Trophoblast cell (in vitro differentiated cells and primary cell): Measurements from ENCODE around the gene OXTR.

Source experiments
- DNase-seq, 2 donors: peaks; one replicate each; pipeline ENCODE4 v3.0.0-alpha.2; 2016
- H2AFZ ChIP-seq: 2 replicates; pipeline ENCODE4 v1.6.1; 2013; ENCODE audit warnings: low read length, moderate library complexity, mild to moderate bottlenecking; ENCODE audit not compliant: insufficient read depth, poor library complexity
- H2AK5ac ChIP-seq: 2 replicates; pipeline ENCODE4 v1.6.1; 2013; ENCODE audit warnings: mild to moderate bottlenecking, low read length
- H2BK120ac ChIP-seq: 2 replicates; pipeline ENCODE4 v1.6.1; 2013; ENCODE audit warnings: low read length, mild to moderate bottlenecking, moderate library complexity; ENCODE audit not compliant: insufficient read depth, poor library complexity
- H2BK12ac ChIP-seq: 2 replicates; pipeline ENCODE4 v1.6.1; 2013; ENCODE audit warnings: mild to moderate bottlenecking, low read length, moderate library complexity
- H2BK5ac ChIP-seq: 2 replicates; pipeline ENCODE4 v1.6.1; 2013; ENCODE audit warnings: low read length, low read depth, moderate library complexity, mild to moderate bottlenecking; ENCODE audit not compliant: poor library complexity
- H3K14ac ChIP-seq: 2 replicates; pipeline ENCODE4 v1.6.1; 2013; ENCODE audit warnings: mild to moderate bottlenecking, low read length
- H3K18ac ChIP-seq: 2 replicates; pipeline ENCODE4 v1.6.1; 2013; ENCODE audit warnings: mild to moderate bottlenecking, low read length
- H3K23ac ChIP-seq: 2 replicates; pipeline ENCODE4 v1.6.1; 2013; ENCODE audit warnings: low read length
- H3K27ac ChIP-seq: 2 replicates; pipeline ENCODE4 v1.5.1; 2013; ENCODE audit warnings: low read depth, mild to moderate bottlenecking, inconsistent platforms, low read length, moderate library complexity
- H3K27me3 ChIP-seq: 2 replicates; pipeline ENCODE4 v1.6.1; 2013; ENCODE audit warnings: inconsistent platforms, mild to moderate bottlenecking, low read length, moderate library complexity; ENCODE audit not compliant: insufficient read depth
- H3K36me3 ChIP-seq, 2 experiments: 1 replicate in 1 of 2; 2 replicates in 1 of 2; pipeline ENCODE4 v1.6.1; 2013; ENCODE audit warnings: low read length in 2 of 2, mild to moderate bottlenecking in 2 of 2, moderate library complexity in 1 of 2; ENCODE audit not compliant: insufficient read depth in 2 of 2, control insufficient read depth in 1 of 2
- H3K4ac ChIP-seq: 2 replicates; pipeline ENCODE4 v1.6.1; 2013; ENCODE audit warnings: low read depth, mild to moderate bottlenecking, low read length, moderate library complexity
- H3K4me1 ChIP-seq, 2 experiments: 1 replicate in 1 of 2; 2 replicates in 1 of 2; pipeline ENCODE4 v1.6.1; 2013; ENCODE audit warnings: low read length in 2 of 2, mild to moderate bottlenecking in 2 of 2, moderate library complexity in 1 of 2; ENCODE audit not compliant: insufficient read depth in 2 of 2, control insufficient read depth in 1 of 2
- H3K4me2 ChIP-seq: 2 replicates; pipeline ENCODE4 v1.6.1; 2013; ENCODE audit warnings: inconsistent platforms, mild to moderate bottlenecking, low read length, moderate library complexity
- H3K4me3 ChIP-seq: 2 replicates; pipeline ENCODE4 v1.5.1; 2013; ENCODE audit warnings: mild to moderate bottlenecking, low read depth, low read length, inconsistent platforms
- H3K79me1 ChIP-seq: one replicate; pipeline ENCODE4 v1.6.1; 2013; ENCODE audit warnings: low read length
- H3K79me2 ChIP-seq: 2 replicates; pipeline ENCODE4 v1.6.1; 2013; ENCODE audit warnings: low read length, mild to moderate bottlenecking; ENCODE audit not compliant: control insufficient read depth, insufficient read depth, poor library complexity
- H3K9ac ChIP-seq: 2 replicates; pipeline ENCODE4 v1.6.1; 2013; ENCODE audit warnings: mild to moderate bottlenecking, low read length
- H3K9me3 ChIP-seq: 2 replicates; pipeline ENCODE4 v1.6.1; 2013; ENCODE audit warnings: low read depth, mild to moderate bottlenecking, control low read depth, inconsistent platforms, low read length; ENCODE audit not compliant: insufficient read depth
- H4K12ac ChIP-seq: 2 replicates; pipeline ENCODE4 v1.6.1; 2013; ENCODE audit warnings: low read depth, mild to moderate bottlenecking, low read length, moderate library complexity
- H4K8ac ChIP-seq: 2 replicates; pipeline ENCODE4 v1.6.1; 2013; ENCODE audit warnings: low read depth, mild to moderate bottlenecking, low read length, moderate library complexity
- H4K91ac ChIP-seq: one replicate; pipeline ENCODE4 v1.6.1; 2013; ENCODE audit warnings: low read depth, mild to moderate bottlenecking, low read length, moderate library complexity
- WGBS: extraction: QIAGEN DNeasy Blood & Tissue Kit; methylation state at CpG from one replicate; pipeline ENCODE4 v1.1.7; 2013; ENCODE audit warnings: missing lambda C conversion rate; ENCODE audit not compliant: insufficient read length, insufficient coverage; ENCODE audit errors: extremely low coverage; 5-methylcytosine and 5-hydroxymethylcytosine counted together

OXTR gene

GRCh38 chr3:8760506-8760905 lies 8.9 kb downstream of the OXTR start:
- no peak overlapping the region for H3K4me3 ChIP-seq
- H3K36me3 ChIP-seq: peaks cover 0 to 2% of the 10 kb centered on the region in 2 experiments
- no peak overlapping the region for H4K12ac ChIP-seq
- peaks cover 3% of the 10 kb centered on the region for H3K9me3 ChIP-seq
- DNase-seq: no peak
- no peak overlapping the region for H3K4ac ChIP-seq
- no peak overlapping the region for H3K18ac ChIP-seq
- WGBS: no CpG with 5 or more reads among the region's 5 CpGs
- H2AK5ac ChIP-seq: no peak overlapping the region
- H3K4me2 ChIP-seq: no peak overlapping the region
- no peak overlapping the region for H4K91ac ChIP-seq
- no peak overlapping the region for H2AFZ ChIP-seq
- no peak overlapping the region for H4K8ac ChIP-seq
- H3K27ac ChIP-seq: no peak overlapping the region
- no peak overlapping the region for H2BK120ac ChIP-seq
- no peaks in the 10 kb centered on the region for H3K27me3 ChIP-seq
- H3K14ac ChIP-seq: no peak overlapping the region
- no peak overlapping the region for H3K23ac ChIP-seq
- H2BK5ac ChIP-seq: no peak overlapping the region
- H3K79me2 ChIP-seq: no peaks in the 10 kb centered on the region
- H3K9ac ChIP-seq: peak overlapping the region; percentile 21
- H3K79me1 ChIP-seq: no peaks in the 10 kb centered on the region
- H3K4me1 ChIP-seq: no peaks in the 10 kb centered on the region
- no peak overlapping the region for H2BK12ac ChIP-seq

DNA sequence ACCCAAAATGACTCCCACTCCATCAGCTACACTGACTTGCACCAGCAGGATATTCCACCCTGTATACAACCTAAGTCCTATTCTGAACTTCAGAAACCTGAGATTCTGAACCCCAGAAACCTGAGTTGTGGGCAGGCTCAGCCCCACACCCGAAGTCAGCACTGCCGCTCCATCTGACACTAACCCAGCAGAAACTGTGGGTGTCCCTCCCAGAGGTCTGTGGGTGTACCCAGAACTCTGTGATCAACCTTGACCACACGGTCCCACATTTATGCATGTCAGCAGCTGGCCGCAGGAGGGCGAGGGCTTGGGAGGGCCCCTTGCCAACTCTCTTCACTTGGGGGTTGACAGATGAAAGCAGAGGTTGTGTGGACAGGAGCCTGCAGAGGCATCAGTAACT lies 9.3 kb downstream of the OXTR start:
- no peak overlapping the region for H3K14ac ChIP-seq
- no peak overlapping the region for H3K9ac ChIP-seq
- H3K9me3 ChIP-seq: peaks cover 3% of the 10 kb centered on the region
- H3K27ac ChIP-seq: no peak overlapping the region
- H3K23ac ChIP-seq: no peak overlapping the region
- no peak overlapping the region for H3K4me3 ChIP-seq
- H3K4me2 ChIP-seq: no peak overlapping the region
- no peak overlapping the region for H2AK5ac ChIP-seq
- H3K4me1 ChIP-seq: no peaks in the 10 kb centered on the region
- peaks cover 0 to 2% of the 10 kb centered on the region in 2 experiments for H3K36me3 ChIP-seq
- H3K79me2 ChIP-seq: no peaks in the 10 kb centered on the region
- H2BK12ac ChIP-seq: no peak overlapping the region
- H2AFZ ChIP-seq: no peak overlapping the region
- H3K18ac ChIP-seq: no peak overlapping the region
- no peaks in the 10 kb centered on the region for H3K79me1 ChIP-seq
- H3K27me3 ChIP-seq: no peaks in the 10 kb centered on the region
- H4K8ac ChIP-seq: no peak overlapping the region
- H2BK120ac ChIP-seq: no peak overlapping the region
- DNase-seq: no peak
- no peak overlapping the region for H4K91ac ChIP-seq
- H2BK5ac ChIP-seq: no peak overlapping the region
- WGBS: no CpG with 5 or more reads among the region's 5 CpGs
- H3K4ac ChIP-seq: no peak overlapping the region
- no peak overlapping the region for H4K12ac ChIP-seq

GRCh38 chr3:8759038-8759707 lies 10.2 kb downstream of the OXTR start:
- no CpG with 5 or more reads among the region's 7 CpGs for WGBS
- Histone ChIP-seq H4K12ac (no peak overlapping the region), H3K4me1 (no peaks in the 10 kb centered on the region), H2AFZ (no peak overlapping the region), H3K23ac (no peak overlapping the region), H3K18ac (no peak overlapping the region), H4K8ac (no peak overlapping the region), H3K79me2 (no peaks in the 10 kb centered on the region), H3K9ac (no peak overlapping the region), H2BK5ac (no peak overlapping the region), H3K27me3 (no peaks in the 10 kb centered on the region), H3K4me3 (no peak overlapping the region), H3K14ac (no peak overlapping the region), H2BK120ac (no peak overlapping the region), H3K4me2 (no peak overlapping the region), H3K4ac (no peak overlapping the region), H2BK12ac (no peak overlapping the region), H3K9me3 (peaks cover 3% of the 10 kb centered on the region), H2AK5ac (no peak overlapping the region), H3K27ac (no peak overlapping the region), H4K91ac (no peak overlapping the region), H3K36me3 (peaks cover 0 to 2% of the 10 kb centered on the region in 2 experiments), H3K79me1 (no peaks in the 10 kb centered on the region)
- DNase-seq: no peak

DNA sequence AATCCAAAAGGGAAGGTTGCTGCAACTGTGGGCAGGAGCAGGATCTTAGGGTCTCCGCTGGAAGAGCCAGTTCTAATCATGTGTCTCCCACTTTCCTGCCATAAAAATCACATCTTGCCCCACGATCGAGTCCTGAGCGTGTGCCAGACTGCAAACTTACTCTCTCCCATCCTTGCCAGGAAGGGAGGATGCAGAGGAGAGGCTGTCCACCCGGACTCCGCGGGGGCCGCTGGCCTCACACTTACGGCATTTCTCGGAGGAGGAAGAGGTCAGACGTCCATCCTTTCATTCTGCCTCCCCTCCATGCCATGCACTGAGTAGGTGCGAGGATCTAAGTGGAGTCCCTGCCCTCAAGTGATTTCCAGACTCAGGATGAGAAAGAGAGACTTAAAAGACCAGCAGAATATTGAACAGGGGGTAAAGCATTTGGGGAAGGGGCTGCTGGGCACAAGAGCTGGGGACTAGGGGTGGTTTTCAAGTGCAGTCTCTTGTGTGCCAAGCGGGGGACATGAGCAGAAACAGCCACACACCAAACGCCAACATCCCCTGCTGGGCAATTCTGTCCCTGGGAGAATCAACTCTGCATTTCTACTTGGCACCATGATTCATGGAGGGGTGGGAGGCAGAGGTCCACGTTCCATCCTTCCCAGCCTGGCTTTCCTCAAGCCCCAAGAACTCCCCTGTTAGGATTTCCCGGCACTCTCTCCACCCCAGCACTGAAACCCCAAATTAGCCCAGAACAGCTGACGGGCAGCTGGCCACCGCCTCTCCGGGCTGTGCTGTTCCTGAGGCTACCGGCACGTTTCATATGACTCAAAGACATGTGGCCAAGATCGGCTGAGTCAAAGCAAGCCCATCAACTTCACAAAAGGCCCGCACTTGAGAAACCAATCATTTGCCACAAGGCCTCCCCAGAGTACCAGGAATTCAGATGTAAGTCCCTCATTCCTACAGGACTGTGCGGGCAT lies 11.6 kb downstream of the OXTR start:
- H3K9ac ChIP-seq: no peak overlapping the region
- no peaks in the 10 kb centered on the region for H3K27me3 ChIP-seq
- no peak overlapping the region for H4K8ac ChIP-seq
- WGBS: no CpG with 5 or more reads among the region's 24 CpGs
- peaks cover 1 to 4% of the 10 kb centered on the region in 2 experiments for H3K36me3 ChIP-seq
- H3K18ac ChIP-seq: no peak overlapping the region
- H3K27ac ChIP-seq: no peak overlapping the region
- H3K4me2 ChIP-seq: no peak overlapping the region
- H3K4me3 ChIP-seq: no peak overlapping the region
- no peak overlapping the region for H2BK120ac ChIP-seq
- H3K9me3 ChIP-seq: peaks cover 1% of the 10 kb centered on the region
- no peak overlapping the region for H2AFZ ChIP-seq
- no peaks in the 10 kb centered on the region for H3K4me1 ChIP-seq
- H4K12ac ChIP-seq: no peak overlapping the region
- no peak overlapping the region for H3K14ac ChIP-seq
- H3K4ac ChIP-seq: no peak overlapping the region
- H2BK5ac ChIP-seq: no peak overlapping the region
- H3K79me1 ChIP-seq: no peaks in the 10 kb centered on the region
- H2BK12ac ChIP-seq: no peak overlapping the region
- no peak overlapping the region for H4K91ac ChIP-seq
- DNase-seq: peak in 1 of 2 donors; percentile 20
- H3K23ac ChIP-seq: no peak overlapping the region
- no peak overlapping the region for H2AK5ac ChIP-seq
- no peaks in the 10 kb centered on the region for H3K79me2 ChIP-seq
